H1 (cell line): ENCODE data around the gene MRPL19. TPM values are rescaled to one million over a fixed set of nuclear protein-coding genes. Genes with fewer than 3 reads are reported as not detected.

Experiments used
- CTCF ChIA-PET: fragments of 300-600 bp; sonication (Branson Sonifier 250); formaldehyde crosslinking; loops from one replicate; lab custom pipeline; 2021; ENCODE audit not compliant: partially characterized antibody; lab: Charles Lee
- POLR2A ChIA-PET: fragments of 300-600 bp; sonication (Branson Sonifier 250); formaldehyde crosslinking; loops from one replicate; lab custom pipeline; 2021; ENCODE audit warnings: inconsistent platforms; ENCODE audit not compliant: partially characterized antibody; lab: Charles Lee
- DNase-seq, 2 experiments: peaks; one replicate each; pipeline versions ENCODE4 v3.0.0 to v3.0.0-alpha.2; 2010 to 2022; ENCODE audit warnings: low spot score in 2 of 2, low read depth in 1 of 2, mixed read lengths in 1 of 2
- FAIRE-seq: peaks from 2 replicates; lab custom pipeline; 2011; peaks lifted over from hg19 to GRCh38; lab: Jason Lieb, UNC
- H2AFZ ChIP-seq: 2 replicates; pipeline ENCODE4 v1.8.1; 2012; ENCODE audit warnings: low read length, inconsistent platforms
- H2AK5ac ChIP-seq: 2 replicates; pipeline ENCODE4 v1.6.1; 2013; ENCODE audit warnings: low read depth, low read length
- H2BK120ac ChIP-seq: replicated peaks from 2 replicates; pipeline ENCODE3; 2013; ENCODE audit warnings: low read depth, low read length, inconsistent platforms
- H2BK12ac ChIP-seq: 2 replicates; pipeline ENCODE4 v1.6.1; 2013; ENCODE audit warnings: low read depth, low read length
- H2BK15ac ChIP-seq: 2 replicates; pipeline ENCODE4 v1.6.1; 2013; ENCODE audit warnings: low read length
- H2BK20ac ChIP-seq: 2 replicates; pipeline ENCODE4 v1.6.1; 2013; ENCODE audit warnings: low read length
- H2BK5ac ChIP-seq: 2 replicates; pipeline ENCODE4 v1.6.1; 2013; ENCODE audit warnings: low read depth, low read length
- H3K14ac ChIP-seq: 2 replicates; pipeline ENCODE4 v1.6.1; 2013; ENCODE audit warnings: inconsistent platforms; ENCODE audit not compliant: insufficient read length
- H3K18ac ChIP-seq: 2 replicates; pipeline ENCODE4 v1.6.1; 2013; ENCODE audit warnings: low read length; ENCODE audit errors: extremely low read depth
- H3K23ac ChIP-seq: 2 replicates; pipeline ENCODE4 v1.6.1; 2013; ENCODE audit warnings: inconsistent platforms; ENCODE audit not compliant: insufficient read length
- H3K23me2 ChIP-seq: 2 replicates; pipeline ENCODE4 v1.6.1; 2013; ENCODE audit warnings: low read depth, low read length
- H3K27ac ChIP-seq: 2 replicates; pipeline ENCODE4 v1.6.1; 2011; ENCODE audit warnings: low read depth, low read length, inconsistent platforms
- H3K27me3 ChIP-seq, 4 experiments: replicated peaks in 1 of 4; 1 replicate in 1 of 4; 2 replicates in 3 of 4; pipeline versions ENCODE4 v1.6.1 to v1.8.1; 2011 to 2013; ENCODE audit warnings: low read length in 3 of 4, mild to moderate bottlenecking in 3 of 4, inconsistent platforms in 2 of 4, mixed read lengths in 2 of 4, moderate library complexity in 1 of 4; ENCODE audit not compliant: control insufficient read depth in 3 of 4, insufficient read depth in 3 of 4; ENCODE audit errors: extremely low read depth in 1 of 4
- H3K36me3 ChIP-seq, 4 experiments: 2 replicates each; pipeline versions ENCODE4 v1.6.1 to v1.8.1; 2011 to 2013; ENCODE audit warnings: mild to moderate bottlenecking in 4 of 4, low read length in 3 of 4, moderate library complexity in 2 of 4, control low read depth in 1 of 4, inconsistent platforms in 1 of 4; ENCODE audit not compliant: insufficient read depth in 4 of 4, control insufficient read depth in 2 of 4
- H3K4ac ChIP-seq: replicated peaks from 2 replicates; pipeline ENCODE3; 2013; ENCODE audit warnings: low read length, low read depth, mixed read lengths, inconsistent platforms; ENCODE audit not compliant: insufficient read length
- H3K4me1 ChIP-seq, 4 experiments: replicated peaks in 1 of 4; 1 replicate in 1 of 4; 2 replicates in 3 of 4; pipeline versions ENCODE4 v1.6.1 to v1.8.1; 2011 to 2013; ENCODE audit warnings: low read length in 3 of 4, inconsistent platforms in 2 of 4, mixed read lengths in 1 of 4; ENCODE audit not compliant: insufficient read depth in 4 of 4, control insufficient read depth in 3 of 4
- H3K4me2 ChIP-seq, 2 experiments: 2 replicates each; pipeline versions ENCODE4 v1.6.1 to v1.8.1; 2011 to 2013; ENCODE audit warnings: low read depth in 2 of 2, low read length in 2 of 2, control low read depth in 1 of 2, inconsistent platforms in 1 of 2, mild to moderate bottlenecking in 1 of 2; ENCODE audit not compliant: insufficient read depth in 1 of 2
- H3K4me3 ChIP-seq, 4 experiments: fragments of 200-600, 300-600 bp in 1 of 4; sonication (generic), shearing (Covaris generic), sonication (Bioruptor Twin) in 1 of 4; 2 replicates each; pipeline versions ENCODE4 v1.5.1 to v1.8.1; 2011 to 2016; ENCODE audit warnings: low read length in 4 of 4, low read depth in 3 of 4, control low read depth in 2 of 4, inconsistent platforms in 2 of 4, mild to moderate bottlenecking in 2 of 4, mixed read lengths in 1 of 4, moderate library complexity in 1 of 4; ENCODE audit not compliant: insufficient read depth in 2 of 4; ENCODE audit errors: extremely low read depth in 1 of 4
- H3K56ac ChIP-seq: replicated peaks from 2 replicates; pipeline ENCODE3; 2013; ENCODE audit warnings: low read depth, mild to moderate bottlenecking, mixed read lengths, low read length, inconsistent platforms; ENCODE audit not compliant: insufficient read length
- H3K79me1 ChIP-seq: 2 replicates; pipeline ENCODE4 v1.6.1; 2013; ENCODE audit warnings: low read depth, low read length, control low read depth
- H3K79me2 ChIP-seq, 2 experiments: 2 replicates each; pipeline versions ENCODE4 v1.6.1 to v1.8.1; 2012 to 2013; ENCODE audit warnings: low read length in 2 of 2, mild to moderate bottlenecking in 2 of 2, inconsistent platforms in 1 of 2; ENCODE audit not compliant: insufficient read depth in 2 of 2, control insufficient read depth in 1 of 2
- H3K9ac ChIP-seq, 4 experiments: replicated peaks in 1 of 4; 1 replicate in 1 of 4; 2 replicates in 3 of 4; pipeline versions ENCODE4 v1.6.1 to v1.8.1; 2011 to 2013; ENCODE audit warnings: low read depth in 3 of 4, low read length in 3 of 4, control low read depth in 2 of 4, mild to moderate bottlenecking in 2 of 4, moderate library complexity in 2 of 4, inconsistent platforms in 1 of 4; ENCODE audit errors: extremely low read depth in 1 of 4
- H3K9me3 ChIP-seq, 2 experiments: 2 replicates each; pipeline versions ENCODE4 v1.6.1 to v1.8.1; 2012 to 2013; ENCODE audit warnings: mild to moderate bottlenecking in 2 of 2, moderate library complexity in 2 of 2, control low read depth in 1 of 2, inconsistent platforms in 1 of 2, low read depth in 1 of 2, low read length in 1 of 2, mixed read lengths in 1 of 2; ENCODE audit not compliant: insufficient read depth in 2 of 2
- H4K20me1 ChIP-seq, 2 experiments: replicated peaks in 1 of 2; 2 replicates each; pipeline versions ENCODE3 to v1.8.1; 2011 to 2013; ENCODE audit warnings: inconsistent platforms in 2 of 2, low read length in 2 of 2, mild to moderate bottlenecking in 1 of 2; ENCODE audit not compliant: insufficient read depth in 2 of 2, control insufficient read depth in 1 of 2
- H4K5ac ChIP-seq: 2 replicates; pipeline ENCODE4 v1.6.1; 2013; ENCODE audit warnings: low read length, low read depth, mixed read lengths, inconsistent platforms; ENCODE audit not compliant: insufficient read length
- H4K8ac ChIP-seq: 2 replicates; pipeline ENCODE4 v1.8.0; 2013; ENCODE audit warnings: mild to moderate bottlenecking, moderate library complexity, low read length, inconsistent platforms; ENCODE audit not compliant: insufficient read depth; ENCODE audit errors: extremely low read depth
- H4K91ac ChIP-seq: replicated peaks from 2 replicates; pipeline ENCODE3; 2013; ENCODE audit warnings: low read length, mixed read lengths, inconsistent platforms; ENCODE audit not compliant: insufficient read length
- BACH1 ChIP-seq: IDR thresholded peaks from 2 replicates; pipeline ENCODE4 v1.6.1; 2012; ENCODE audit warnings: low read length, improper control_type of control experiment
- CEBPB ChIP-seq: IDR thresholded peaks from 2 replicates; pipeline ENCODE4 v1.6.1; 2012; ENCODE audit warnings: low read depth, low read length
- CREB1 ChIP-seq: IDR thresholded peaks from 2 replicates; pipeline ENCODE4 v1.6.1; 2012; ENCODE audit warnings: inconsistent platforms
- EGR1 ChIP-seq: IDR thresholded peaks from 2 replicates; pipeline ENCODE4 v1.6.1; 2011; ENCODE audit warnings: low read depth, low read length, borderline replicate concordance
- MAFK ChIP-seq: IDR thresholded peaks from 2 replicates; pipeline ENCODE4 v1.6.1; 2012; ENCODE audit warnings: low read depth, mild to moderate bottlenecking, improper control_type of control experiment, low read length
- PHF8 ChIP-seq: fragments of 200-600 bp; sonication (generic); conservative IDR thresholded peaks from 2 replicates; pipeline ENCODE4 v1.7.1; 2012; ENCODE audit warnings: low read depth, mild to moderate bottlenecking, inconsistent platforms, low read length, moderate library complexity
- POLR2A ChIP-seq, 2 experiments: IDR thresholded peaks; 1 replicate in 1 of 2; 2 replicates in 1 of 2; pipeline ENCODE4 v1.6.1; 2011; ENCODE audit warnings: low read depth in 2 of 2, low read length in 2 of 2, mild to moderate bottlenecking in 2 of 2; ENCODE audit errors: control extremely low read depth in 1 of 2
- WGBS, 2 experiments: shearing (Covaris generic) in 1 of 2; methylation state at CpG; one replicate each; pipeline versions ENCODE4 v1.1.6 to v1.1.7; 2013 to 2015; ENCODE audit warnings: low lambda C conversion rate in 2 of 2, mixed read lengths in 2 of 2, inconsistent platforms in 1 of 2, low coverage in 1 of 2, missing lambda C conversion rate in 1 of 2; ENCODE audit not compliant: insufficient replicate concordance in 2 of 2, insufficient coverage in 1 of 2, insufficient read length in 1 of 2; ENCODE audit errors: extremely low coverage in 1 of 2, missing lambda C conversion rate in 1 of 2; 5-methylcytosine and 5-hydroxymethylcytosine counted together
- polyA plus RNA-seq, 7 experiments: library from polyadenylated mRNA; depleted of rRNA in 3 of 7; stranded (reverse) in 5 of 7; unstranded in 2 of 7; fragments of >200 nt in 5 of 7; fragments of 200-250 nt in 2 of 7; gene quantifications; 1 replicate in 5 of 7; 2 replicates in 1 of 7; 4 replicates in 1 of 7; pipeline versions ENCODE4 v1.2.1 to v1.2.3, GENCODE V29; 2011 to 2013; ENCODE audit warnings: missing spikeins in 2 of 7, mixed read lengths in 2 of 7
- total RNA-seq: library from RNA; stranded (reverse); fragmentation: NEBNext Ultra II Directional; extraction: Animal tissue kit (Norgen Biotek cat#: 25700); gene quantifications from 2 replicates; pipeline ENCODE4 v1.2.1, GENCODE V29; 2021

MRPL19 gene
- total and polyA plus RNA-seq, 2 of the 8 experiments (the other 6 are each of a cell fraction or from before 2014, with no cell fraction given), result 18.1 to 75.2 TPM

DNA sequence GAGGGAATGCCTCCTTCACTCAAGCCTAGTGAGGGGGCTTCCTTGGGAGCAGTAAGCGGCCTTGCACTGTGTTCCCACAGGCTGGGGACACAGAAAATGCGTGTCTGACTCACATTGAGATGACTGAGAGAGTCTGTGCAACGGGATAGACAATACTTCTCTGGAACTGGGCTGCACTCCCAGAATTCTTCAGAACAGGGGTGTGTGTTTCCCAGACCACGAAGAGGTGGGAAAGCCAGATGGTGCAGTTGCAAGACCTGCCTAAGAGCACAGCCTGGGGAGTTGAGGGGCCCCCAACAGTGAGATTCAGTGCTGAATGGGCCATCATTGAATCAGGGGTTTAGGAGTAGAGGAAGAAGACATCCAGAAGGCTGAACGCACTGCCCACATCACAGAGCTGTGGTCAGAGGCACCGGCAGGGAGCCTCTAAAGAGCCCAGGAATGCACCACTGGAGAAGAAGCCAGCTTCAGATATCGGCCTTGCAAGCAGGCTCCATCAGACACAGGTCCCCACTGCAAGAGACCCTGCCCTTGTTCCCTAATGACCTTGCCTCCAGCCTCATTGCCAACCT is 36.6 kb upstream of the MRPL19 start:
- CTCF ChIA-PET, result interaction anchor here (0.5 to 3.5 kb wide), 32 partner anchors 10 to 545 kb away, joined by 3 to 117 read pairs (median 5); no protein-coding TSS in a partner anchor
- Histone ChIP-seq H3K4me1 (peaks cover 0 to 4% (median 2%) of the 10 kb centered on the region in 4 experiments; a peak in 4 of 7 replicates), H3K79me2 (no peaks in the 10 kb centered on the region), H3K18ac (no peak overlapping the region), H4K8ac (no peak overlapping the region), H2AK5ac (no peak overlapping the region), H3K9ac (no peak overlapping the region), H3K27me3 (no peaks in the 10 kb centered on the region; a peak in 2 of 7 replicates), H3K56ac (no peak overlapping the region), H3K23ac (no peak overlapping the region), H4K20me1 (no peaks in the 10 kb centered on the region), H2BK120ac (no peak overlapping the region), H3K9me3 (no peaks in the 10 kb centered on the region), H4K91ac (no peak overlapping the region), H2BK12ac (no peak overlapping the region), H3K14ac (no peak overlapping the region), H3K23me2 (peaks cover 7% of the 10 kb centered on the region; the same call in 1 of the 2 replicates), H3K4me2 (no peak overlapping the region), H3K4ac (no peak overlapping the region), H3K79me1 (no peaks in the 10 kb centered on the region), H2BK5ac (no peak overlapping the region), H2BK15ac (0 out of 2 replicates have a peak overlapping the region, but pooled peaks have one; percentile 16), H3K36me3 (no peaks in the 10 kb centered on the region), H4K5ac (no peak overlapping the region), H3K27ac (no peak overlapping the region), H2AFZ (no peak overlapping the region), H3K4me3 (no peak overlapping the region), H2BK20ac (0 out of 2 replicates have a peak overlapping the region, but pooled peaks have one; percentile 6)
- 90% methylated on average over 7 of the region's 7 CpGs; no CpG with 5 or more reads in 1 of the 2 experiments for WGBS, 2 experiments
- POLR2A ChIA-PET, result no interaction called here
- DNase-seq (no peak), FAIRE-seq (no peak)
- no peak for TF ChIP-seq CEBPB
- no peak for TF ChIP-seq PHF8
- TF ChIP-seq CREB1, result no peak
- no peak for TF ChIP-seq EGR1
- no peak for TF ChIP-seq MAFK
- no peak for TF ChIP-seq BACH1
- no peak for TF ChIP-seq POLR2A (IDR thresholded peaks at IDR 0.05; ENCODE audit: control extremely low read depth in 1 of 2, low read depth in 2 of 2, low read length in 2 of 2)
